HEK293 (cell line): ENCODE data around the gene SLC37A4.
A peak's percentile ranks its signal among the peaks of the same experiment; 100 is the strongest.

Experiments used
- CTCF ChIA-PET: fragments of 350-600 bp; formaldehyde crosslinking; extraction: SDS; loops from one replicate; lab custom pipeline; 2021; ENCODE audit warnings: antibody characterized with exemption; lab: Yijun Ruan, JAX
- POLR2A ChIA-PET: fragments of 300-600 bp; formaldehyde crosslinking; extraction: SDS; loops from one replicate; lab custom pipeline; 2020; ENCODE audit warnings: antibody characterized with exemption, inconsistent platforms; lab: Yijun Ruan, JAX
- H3K27ac ChIP-seq: fragments of 200-500 bp; sonication (Bioruptor generic); 2 replicates; pipeline ENCODE4 v1.5.1; 2014; ENCODE audit warnings: low read depth, low read length, control low read depth, inconsistent platforms; ENCODE audit errors: extremely low read depth
- H3K36me3 ChIP-seq, 2 experiments: fragments of 200-500 bp in 1 of 2; sonication (Bioruptor generic) in 1 of 2; 1 replicate in 1 of 2; 2 replicates in 1 of 2; pipeline ENCODE4 v1.5.1; 2014 to 2017; ENCODE audit warnings: inconsistent platforms in 2 of 2, low read length in 2 of 2; ENCODE audit not compliant: control insufficient read depth in 2 of 2, insufficient read depth in 1 of 2
- H3K4me1 ChIP-seq: fragments of 200-500 bp; sonication (Bioruptor generic); 2 replicates; pipeline ENCODE4 v1.5.1; 2014; ENCODE audit warnings: mild to moderate bottlenecking, low read length, inconsistent platforms; ENCODE audit not compliant: control insufficient read depth, insufficient read depth
- H3K4me3 ChIP-seq: 2 replicates; pipeline ENCODE4 v1.5.1; 2011; ENCODE audit warnings: low read depth, mild to moderate bottlenecking, control low read depth, low read length, moderate library complexity
- H3K9me3 ChIP-seq: fragments of 200-500 bp; sonication (Bioruptor generic); 2 replicates; pipeline ENCODE4 v1.5.1; 2014; ENCODE audit warnings: low read depth, low read length, inconsistent platforms; ENCODE audit not compliant: control insufficient read depth, insufficient read depth
- GLI2 ChIP-seq: fragments of 450-650 bp; formaldehyde crosslinking; IDR thresholded peaks from 2 replicates; pipeline ENCODE4; 2017; ENCODE audit warnings: missing biosample characterization, missing genetic modification characterization, low read depth, borderline replicate concordance
- KLF7 ChIP-seq: fragments of 450-650 bp; formaldehyde crosslinking; IDR thresholded peaks from 2 replicates; pipeline ENCODE4 v1.5.1; 2016; ENCODE audit warnings: missing biosample characterization, missing genetic modification characterization, borderline replicate concordance
- MEIS1 ChIP-seq: sonication (generic); formaldehyde crosslinking; IDR thresholded peaks from 2 replicates; pipeline ENCODE4 v1.8.1; 2022; ENCODE audit warnings: missing genetic modification reagents, mild to moderate bottlenecking, borderline replicate concordance
- SP2 ChIP-seq: fragments of 450-650 bp; formaldehyde crosslinking; IDR thresholded peaks from 2 replicates; pipeline ENCODE4 v1.5.1; 2016; ENCODE audit warnings: missing biosample characterization, missing genetic modification characterization
- ZBTB17 ChIP-seq: fragments of 450-650 bp; formaldehyde crosslinking; IDR thresholded peaks from 2 replicates; pipeline ENCODE4 v1.5.1; 2016; ENCODE audit warnings: missing biosample characterization, missing genetic modification characterization
- ZNF10 ChIP-seq: fragments of 450-650 bp; formaldehyde crosslinking; IDR thresholded peaks from 2 replicates; pipeline ENCODE4 v1.5.1; 2017; ENCODE audit warnings: missing biosample characterization, missing genetic modification characterization
- ZNF114 ChIP-seq: fragments of 450-650 bp; formaldehyde crosslinking; IDR thresholded peaks from 2 replicates; pipeline ENCODE4 v1.5.0; 2017; ENCODE audit warnings: missing biosample characterization, missing genetic modification characterization
- ZNF121 ChIP-seq: fragments of 450-650 bp; formaldehyde crosslinking; IDR thresholded peaks from 2 replicates; pipeline ENCODE4 v1.5.1; 2016; ENCODE audit warnings: missing biosample characterization, missing genetic modification characterization
- ZNF155 ChIP-seq: fragments of 450-650 bp; formaldehyde crosslinking; IDR thresholded peaks from 2 replicates; pipeline ENCODE4 v1.5.1; 2016; ENCODE audit warnings: missing biosample characterization, missing genetic modification characterization
- ZNF174 ChIP-seq: fragments of 450-650 bp; formaldehyde crosslinking; IDR thresholded peaks from 2 replicates; pipeline ENCODE4 v1.5.0; 2017; ENCODE audit warnings: missing biosample characterization, mild to moderate bottlenecking, missing genetic modification characterization
- ZNF184 ChIP-seq: fragments of 450-650 bp; IDR thresholded peaks from 2 replicates; pipeline ENCODE4 v1.5.1; 2018; ENCODE audit warnings: missing biosample characterization, mild to moderate bottlenecking, missing genetic modification characterization
- ZNF221 ChIP-seq: fragments of 450-650 bp; formaldehyde crosslinking; IDR thresholded peaks from 2 replicates; pipeline ENCODE4 v1.5.1; 2017; ENCODE audit warnings: missing biosample characterization, missing genetic modification characterization, borderline replicate concordance
- ZNF266 ChIP-seq: fragments of 450-650 bp; formaldehyde crosslinking; IDR thresholded peaks from 2 replicates; pipeline ENCODE4 v1.5.1; 2016; ENCODE audit warnings: missing biosample characterization, missing genetic modification characterization, low read depth
- ZNF37A ChIP-seq: fragments of 450-650 bp; IDR thresholded peaks from 2 replicates; pipeline ENCODE4 v1.5.1; 2018; ENCODE audit warnings: missing biosample characterization, missing genetic modification characterization
- ZNF555 ChIP-seq: fragments of 450-650 bp; formaldehyde crosslinking; conservative IDR thresholded peaks from 2 replicates; pipeline ENCODE4 v1.5.1; 2017; ENCODE audit warnings: missing biosample characterization, mild to moderate bottlenecking, missing genetic modification characterization, inconsistent platforms
- ZNF629 ChIP-seq: fragments of 450-650 bp; formaldehyde crosslinking; IDR thresholded peaks from 2 replicates; pipeline ENCODE4 v1.5.1; 2017; ENCODE audit warnings: missing biosample characterization, missing genetic modification characterization
- ZNF670 ChIP-seq: fragments of 450-650 bp; formaldehyde crosslinking; IDR thresholded peaks from 2 replicates; pipeline ENCODE4 v1.5.1; 2016; ENCODE audit warnings: missing biosample characterization, missing genetic modification characterization, low read depth
- ZNF701 ChIP-seq: fragments of 450-650 bp; formaldehyde crosslinking; IDR thresholded peaks from 2 replicates; pipeline ENCODE4 v1.5.1; 2016; ENCODE audit warnings: missing biosample characterization, missing genetic modification characterization
- ZNF777 ChIP-seq: fragments of 450-650 bp; formaldehyde crosslinking; IDR thresholded peaks from 2 replicates; pipeline ENCODE4 v1.5.1; 2017; ENCODE audit warnings: missing biosample characterization, missing genetic modification characterization, borderline replicate concordance
- TF ChIP-seq, protein P1 (sequence below): fragments of 450-650 bp; formaldehyde crosslinking; IDR thresholded peaks from 2 replicates; pipeline ENCODE4 v1.5.1; 2016; ENCODE audit warnings: missing biosample characterization, missing genetic modification characterization, borderline replicate concordance
- TF ChIP-seq, protein P2 (sequence below): fragments of 450-650 bp; formaldehyde crosslinking; IDR thresholded peaks from 2 replicates; pipeline ENCODE4 v1.5.1; 2016; ENCODE audit warnings: missing biosample characterization, missing genetic modification characterization, low read depth
- TF ChIP-seq, protein P3 (sequence below): fragments of 450-650 bp; formaldehyde crosslinking; IDR thresholded peaks from 2 replicates; pipeline ENCODE4 v1.5.1; 2016; ENCODE audit warnings: missing biosample characterization, missing genetic modification characterization
- TF ChIP-seq, protein P4 (sequence below): fragments of 450-650 bp; formaldehyde crosslinking; IDR thresholded peaks from 2 replicates; pipeline ENCODE4 v1.5.1; 2016; ENCODE audit warnings: missing biosample characterization, missing genetic modification characterization
- TF ChIP-seq, protein P5 (sequence below): fragments of 450-650 bp; formaldehyde crosslinking; IDR thresholded peaks from 2 replicates; pipeline ENCODE4 v1.5.1; 2016; ENCODE audit warnings: missing biosample characterization, missing genetic modification characterization
- TF ChIP-seq, protein P6 (sequence below): fragments of 450-650 bp; formaldehyde crosslinking; IDR thresholded peaks from 2 replicates; pipeline ENCODE4 v1.5.1; 2016; ENCODE audit warnings: missing biosample characterization, missing genetic modification characterization

SLC37A4 gene

DNA sequence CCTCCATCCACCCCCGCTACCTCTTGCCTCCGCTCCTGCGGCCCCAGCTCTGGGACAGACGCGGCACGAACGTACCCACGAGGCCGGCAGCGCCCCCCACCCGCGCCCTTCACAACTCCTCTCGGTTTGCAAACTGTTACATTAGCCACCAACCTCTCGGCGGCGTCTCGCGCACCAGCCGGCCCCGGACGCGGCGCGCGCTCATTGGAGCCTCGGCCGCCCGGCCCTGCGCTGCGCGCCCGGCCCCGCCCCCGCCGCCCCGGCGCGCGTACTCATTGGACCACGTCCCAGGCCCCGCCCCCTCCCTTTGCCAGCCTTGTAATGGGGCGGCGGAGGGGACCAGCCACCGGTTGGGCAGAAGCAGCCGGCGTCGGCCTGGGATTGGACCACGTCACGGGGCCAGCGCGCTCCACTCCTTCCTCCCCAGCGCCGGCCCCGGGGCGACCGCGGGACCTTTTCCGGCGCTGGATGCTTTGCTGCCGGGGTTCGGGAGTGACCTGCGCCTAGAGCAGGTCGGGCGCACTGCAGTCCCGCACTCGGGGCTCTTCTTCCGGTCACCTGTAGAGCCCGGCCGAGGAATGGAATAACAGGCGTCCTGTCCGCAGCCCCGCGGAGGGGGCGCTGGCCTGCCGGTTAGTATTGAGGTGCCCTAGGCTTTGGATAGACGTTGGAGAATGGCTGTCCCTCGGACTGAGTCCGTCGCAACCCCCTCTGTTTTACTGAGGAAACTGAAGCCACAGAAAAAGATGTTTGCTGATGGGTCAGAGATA is 26.5 kb upstream of the SLC37A4 start, which contains the start of gene HYOU1:
Gene HYOU1, minus strand, starts transcription at position 206 of the 770 bp plus-strand sequence. CDS start 1,045 bp downstream, outside the sequence.
- Histone ChIP-seq H3K9me3 (no peaks in the 10 kb centered on the region), H3K36me3 (peaks cover 4 to 37% of the 10 kb centered on the region in 2 experiments; a peak in 1 of 3 replicates), H3K4me1 (no peaks in the 10 kb centered on the region), H3K4me3 (peak within 1 kb of the TSS; percentile 85), H3K27ac (peak within 1 kb of the TSS; percentile 72; the same call in 1 of the 2 replicates)
- POLR2A ChIA-PET, result interaction anchor here (0.5 to 4.0 kb wide), 17 partner anchors 9 to 91 kb away, joined by 3 to 20 read pairs (median 4); partner anchors contain the start of genes C2CD2L, DPAGT1, HINFP and HMBS
- CTCF ChIA-PET, result interaction anchor here (0.7 to 1.5 kb wide), 4 partner anchors 11 to 281 kb away, joined by 3 to 6 read pairs (median 4); partner anchors contain the start of gene VPS11
- TF ChIP-seq, protein P1, sequence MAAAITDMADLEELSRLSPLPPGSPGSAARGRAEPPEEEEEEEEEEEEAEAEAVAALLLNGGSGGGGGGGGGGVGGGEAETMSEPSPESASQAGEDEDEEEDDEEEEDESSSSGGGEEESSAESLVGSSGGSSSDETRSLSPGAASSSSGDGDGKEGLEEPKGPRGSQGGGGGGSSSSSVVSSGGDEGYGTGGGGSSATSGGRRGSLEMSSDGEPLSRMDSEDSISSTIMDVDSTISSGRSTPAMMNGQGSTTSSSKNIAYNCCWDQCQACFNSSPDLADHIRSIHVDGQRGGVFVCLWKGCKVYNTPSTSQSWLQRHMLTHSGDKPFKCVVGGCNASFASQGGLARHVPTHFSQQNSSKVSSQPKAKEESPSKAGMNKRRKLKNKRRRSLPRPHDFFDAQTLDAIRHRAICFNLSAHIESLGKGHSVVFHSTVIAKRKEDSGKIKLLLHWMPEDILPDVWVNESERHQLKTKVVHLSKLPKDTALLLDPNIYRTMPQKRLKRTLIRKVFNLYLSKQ (tag by site-specific recombination), result no peak
- TF ChIP-seq ZNF670 (tag by site-specific recombination), result no peak
- TF ChIP-seq, protein P2, sequence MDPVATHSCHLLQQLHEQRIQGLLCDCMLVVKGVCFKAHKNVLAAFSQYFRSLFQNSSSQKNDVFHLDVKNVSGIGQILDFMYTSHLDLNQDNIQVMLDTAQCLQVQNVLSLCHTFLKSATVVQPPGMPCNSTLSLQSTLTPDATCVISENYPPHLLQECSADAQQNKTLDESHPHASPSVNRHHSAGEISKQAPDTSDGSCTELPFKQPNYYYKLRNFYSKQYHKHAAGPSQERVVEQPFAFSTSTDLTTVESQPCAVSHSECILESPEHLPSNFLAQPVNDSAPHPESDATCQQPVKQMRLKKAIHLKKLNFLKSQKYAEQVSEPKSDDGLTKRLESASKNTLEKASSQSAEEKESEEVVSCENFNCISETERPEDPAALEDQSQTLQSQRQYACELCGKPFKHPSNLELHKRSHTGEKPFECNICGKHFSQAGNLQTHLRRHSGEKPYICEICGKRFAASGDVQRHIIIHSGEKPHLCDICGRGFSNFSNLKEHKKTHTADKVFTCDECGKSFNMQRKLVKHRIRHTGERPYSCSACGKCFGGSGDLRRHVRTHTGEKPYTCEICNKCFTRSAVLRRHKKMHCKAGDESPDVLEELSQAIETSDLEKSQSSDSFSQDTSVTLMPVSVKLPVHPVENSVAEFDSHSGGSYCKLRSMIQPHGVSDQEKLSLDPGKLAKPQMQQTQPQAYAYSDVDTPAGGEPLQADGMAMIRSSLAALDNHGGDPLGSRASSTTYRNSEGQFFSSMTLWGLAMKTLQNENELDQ (tag by site-specific recombination), result no peak
- TF ChIP-seq ZNF121 (tag by site-specific recombination), result no peak
- TF ChIP-seq ZNF37A (tag by site-specific recombination), result no peak
- no peak for TF ChIP-seq ZNF184 (tag by site-specific recombination)
- TF ChIP-seq, protein P3, sequence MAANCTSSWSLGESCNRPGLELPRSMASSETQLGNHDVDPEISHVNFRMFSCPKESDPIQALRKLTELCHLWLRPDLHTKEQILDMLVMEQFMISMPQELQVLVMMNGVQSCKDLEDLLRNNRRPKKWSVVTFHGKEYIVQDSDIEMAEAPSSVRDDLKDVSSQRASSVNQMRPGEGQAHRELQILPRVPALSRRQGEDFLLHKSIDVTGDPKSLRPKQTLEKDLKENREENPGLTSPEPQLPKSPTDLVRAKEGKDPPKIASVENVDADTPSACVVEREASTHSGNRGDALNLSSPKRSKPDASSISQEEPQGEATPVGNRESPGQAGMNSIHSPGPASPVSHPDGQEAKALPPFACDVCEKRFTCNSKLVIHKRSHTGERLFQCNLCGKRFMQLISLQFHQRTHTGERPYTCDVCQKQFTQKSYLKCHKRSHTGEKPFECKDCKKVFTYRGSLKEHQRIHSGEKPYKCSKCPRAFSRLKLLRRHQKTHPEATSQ (tag by site-specific recombination), result no peak
- no peak for TF ChIP-seq MEIS1 (CRISPR knock-in tag)
- TF ChIP-seq SP2, result peak; percentile 91
- no peak for TF ChIP-seq ZNF114
- TF ChIP-seq KLF7 (tag by site-specific recombination), result no peak
- no peak for TF ChIP-seq ZNF174 (tag by site-specific recombination)
- no peak for TF ChIP-seq GLI2 (tag by site-specific recombination)
- no peak for TF ChIP-seq ZNF777 (tag by site-specific recombination)
- no peak for TF ChIP-seq ZNF10 (tag by site-specific recombination)
- TF ChIP-seq, protein P4, sequence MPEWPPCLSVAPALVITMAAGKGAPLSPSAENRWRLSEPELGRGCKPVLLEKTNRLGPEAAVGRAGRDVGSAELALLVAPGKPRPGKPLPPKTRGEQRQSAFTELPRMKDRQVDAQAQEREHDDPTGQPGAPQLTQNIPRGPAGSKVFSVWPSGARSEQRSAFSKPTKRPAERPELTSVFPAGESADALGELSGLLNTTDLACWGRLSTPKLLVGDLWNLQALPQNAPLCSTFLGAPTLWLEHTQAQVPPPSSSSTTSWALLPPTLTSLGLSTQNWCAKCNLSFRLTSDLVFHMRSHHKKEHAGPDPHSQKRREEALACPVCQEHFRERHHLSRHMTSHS (tag by site-specific recombination), result no peak
- TF ChIP-seq, protein P5, sequence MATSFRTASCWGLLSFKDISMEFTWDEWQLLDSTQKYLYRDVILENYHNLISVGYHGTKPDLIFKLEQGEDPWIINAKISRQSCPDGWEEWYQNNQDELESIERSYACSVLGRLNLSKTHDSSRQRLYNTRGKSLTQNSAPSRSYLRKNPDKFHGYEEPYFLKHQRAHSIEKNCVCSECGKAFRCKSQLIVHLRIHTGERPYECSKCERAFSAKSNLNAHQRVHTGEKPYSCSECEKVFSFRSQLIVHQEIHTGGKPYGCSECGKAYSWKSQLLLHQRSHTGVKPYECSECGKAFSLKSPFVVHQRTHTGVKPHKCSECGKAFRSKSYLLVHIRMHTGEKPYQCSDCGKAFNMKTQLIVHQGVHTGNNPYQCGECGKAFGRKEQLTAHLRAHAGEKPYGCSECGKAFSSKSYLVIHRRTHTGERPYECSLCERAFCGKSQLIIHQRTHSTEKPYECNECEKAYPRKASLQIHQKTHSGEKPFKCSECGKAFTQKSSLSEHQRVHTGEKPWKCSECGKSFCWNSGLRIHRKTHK, result no peak
- TF ChIP-seq, protein P6, sequence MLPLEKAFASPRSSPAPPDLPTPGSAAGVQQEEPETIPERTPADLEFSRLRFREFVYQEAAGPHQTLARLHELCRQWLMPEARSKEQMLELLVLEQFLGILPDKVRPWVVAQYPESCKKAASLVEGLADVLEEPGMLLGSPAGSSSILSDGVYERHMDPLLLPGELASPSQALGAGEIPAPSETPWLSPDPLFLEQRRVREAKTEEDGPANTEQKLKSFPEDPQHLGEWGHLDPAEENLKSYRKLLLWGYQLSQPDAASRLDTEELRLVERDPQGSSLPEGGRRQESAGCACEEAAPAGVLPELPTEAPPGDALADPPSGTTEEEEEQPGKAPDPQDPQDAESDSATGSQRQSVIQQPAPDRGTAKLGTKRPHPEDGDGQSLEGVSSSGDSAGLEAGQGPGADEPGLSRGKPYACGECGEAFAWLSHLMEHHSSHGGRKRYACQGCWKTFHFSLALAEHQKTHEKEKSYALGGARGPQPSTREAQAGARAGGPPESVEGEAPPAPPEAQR (tag by site-specific recombination), result no peak
- no peak for TF ChIP-seq ZNF155
- no peak for TF ChIP-seq ZNF221
- TF ChIP-seq ZBTB17 (tag by site-specific recombination), result peak; percentile 84
- peak; percentile 36; the same call in 1 of the 2 replicates for TF ChIP-seq ZNF629 (tag by site-specific recombination)
- no peak for TF ChIP-seq ZNF555 (tag by site-specific recombination)
- no peak for TF ChIP-seq ZNF266
- TF ChIP-seq ZNF701 (tag by site-specific recombination), result no peak
